HEK293T (cell line): Measurements from ENCODE around the gene TXNRD2.
"Not testable (repeated sequence)": the region's sequence is repeated elsewhere in the genome, so short reads cannot be mapped to it uniquely, and the experiment has no call there.

Experiments
- CTCF ChIA-PET: fragments of 350-600 bp; formaldehyde crosslinking; extraction: SDS; loops from one replicate; lab custom pipeline; 2021; ENCODE audit warnings: antibody characterized with exemption, inconsistent platforms; lab: Yijun Ruan, JAX
- POLR2A ChIA-PET: fragments of 350-600 bp; formaldehyde crosslinking; extraction: SDS; loops from one replicate; lab custom pipeline; 2020; ENCODE audit warnings: antibody characterized with exemption, inconsistent platforms; lab: Yijun Ruan, JAX
- DNase-seq: peaks from one replicate; pipeline ENCODE4 v3.0.0; 2012; ENCODE audit warnings: mixed read lengths; ENCODE audit errors: extremely low spot score
- ARNT ChIP-seq: fragments of 450-650 bp; IDR thresholded peaks from 2 replicates; pipeline ENCODE4 v1.6.1; 2017; ENCODE audit warnings: mild to moderate bottlenecking
- BHLHE40 ChIP-seq: fragments of 450-650 bp; IDR thresholded peaks from 2 replicates; pipeline ENCODE4 v1.6.1; 2016; ENCODE audit warnings: mild to moderate bottlenecking, moderate library complexity, borderline replicate concordance
- CTBP1 ChIP-seq: fragments of 450-650 bp; IDR thresholded peaks from 2 replicates; pipeline ENCODE4 v1.6.1; 2016; ENCODE audit warnings: borderline replicate concordance
- ELF4 ChIP-seq: fragments of 450-650 bp; IDR thresholded peaks from 2 replicates; pipeline ENCODE4 v1.6.1; 2017; ENCODE audit warnings: antibody characterized with exemption
- FOXA1 ChIP-seq: fragments of 450-650 bp; IDR thresholded peaks from 2 replicates; pipeline ENCODE4 v1.6.1; 2016; ENCODE audit warnings: mild to moderate bottlenecking
- FOXK2 ChIP-seq: fragments of 450-650 bp; IDR thresholded peaks from 2 replicates; pipeline ENCODE4 v1.6.1; 2016; ENCODE audit warnings: mild to moderate bottlenecking
- FOXM1 ChIP-seq: fragments of 450-650 bp; IDR thresholded peaks from 2 replicates; pipeline ENCODE4 v1.6.1; 2017; ENCODE audit warnings: mild to moderate bottlenecking, borderline replicate concordance
- HDGF ChIP-seq: fragments of 450-650 bp; IDR thresholded peaks from 2 replicates; pipeline ENCODE4 v1.6.1; 2017; ENCODE audit warnings: antibody characterized with exemption, borderline replicate concordance
- L3MBTL2 ChIP-seq: fragments of 450-650 bp; conservative IDR thresholded peaks from 2 replicates; pipeline ENCODE4 v1.6.1; 2016; ENCODE audit warnings: mild to moderate bottlenecking
- LEF1 ChIP-seq: fragments of 450-650 bp; IDR thresholded peaks from 2 replicates; pipeline ENCODE4 v1.6.1; 2017; ENCODE audit warnings: mild to moderate bottlenecking, borderline replicate concordance
- NFRKB ChIP-seq: fragments of 450-650 bp; IDR thresholded peaks from 2 replicates; pipeline ENCODE4 v1.6.1; 2016; ENCODE audit warnings: mild to moderate bottlenecking, moderate library complexity
- SP1 ChIP-seq: fragments of 450-650 bp; IDR thresholded peaks from 2 replicates; pipeline ENCODE4 v1.6.1; 2017
- SUZ12 ChIP-seq: fragments of 450-650 bp; IDR thresholded peaks from 2 replicates; pipeline ENCODE4 v1.6.1; 2016; ENCODE audit warnings: mild to moderate bottlenecking
- TARDBP ChIP-seq: fragments of 450-650 bp; IDR thresholded peaks from 2 replicates; pipeline ENCODE4 v1.6.1; 2016
- ZNF384 ChIP-seq: fragments of 450-650 bp; IDR thresholded peaks from 2 replicates; pipeline ENCODE4 v1.6.1; 2016
- TF ChIP-seq, protein P1 (sequence below): fragments of 450-650 bp; IDR thresholded peaks from 2 replicates; pipeline ENCODE4 v1.6.1; 2016

The TXNRD2 gene

DNA sequence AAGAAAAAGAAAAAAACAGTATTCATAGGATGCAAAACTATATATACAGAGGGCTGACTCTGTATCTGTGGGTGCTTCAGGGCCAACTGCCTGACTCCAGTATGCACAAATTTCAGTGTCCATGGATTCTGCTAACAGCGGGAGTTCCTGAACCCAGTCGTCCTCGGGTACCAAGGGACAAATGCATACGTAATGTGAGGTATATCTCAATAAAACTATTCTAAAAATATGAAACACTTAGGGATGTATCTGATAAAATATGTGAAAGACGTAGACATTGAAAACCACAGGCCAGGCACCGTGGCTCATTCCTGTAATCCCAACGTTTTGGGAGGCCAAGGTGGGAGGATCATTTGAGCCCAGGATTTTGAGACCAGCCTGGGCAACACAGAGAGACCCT lies 13.9 kb downstream of the TXNRD2 start:
- ChIA-PET POLR2A (no interaction called here), CTCF (no interaction called here)
- TF ChIP-seq SUZ12 (no peak), NFRKB (no peak), ARNT (no peak), HDGF (no peak), LEF1 (no peak), FOXK2 (no peak), L3MBTL2 (no peak), SP1 (no peak), TARDBP (no peak), FOXA1 (no peak), CTBP1 (no peak), FOXM1 (no peak), BHLHE40 (no peak)
- TF ChIP-seq, protein P1, sequence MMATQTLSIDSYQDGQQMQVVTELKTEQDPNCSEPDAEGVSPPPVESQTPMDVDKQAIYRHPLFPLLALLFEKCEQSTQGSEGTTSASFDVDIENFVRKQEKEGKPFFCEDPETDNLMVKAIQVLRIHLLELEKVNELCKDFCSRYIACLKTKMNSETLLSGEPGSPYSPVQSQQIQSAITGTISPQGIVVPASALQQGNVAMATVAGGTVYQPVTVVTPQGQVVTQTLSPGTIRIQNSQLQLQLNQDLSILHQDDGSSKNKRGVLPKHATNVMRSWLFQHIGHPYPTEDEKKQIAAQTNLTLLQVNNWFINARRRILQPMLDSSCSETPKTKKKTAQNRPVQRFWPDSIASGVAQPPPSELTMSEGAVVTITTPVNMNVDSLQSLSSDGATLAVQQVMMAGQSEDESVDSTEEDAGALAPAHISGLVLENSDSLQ: no peak
- no peak for DNase-seq

DNA sequence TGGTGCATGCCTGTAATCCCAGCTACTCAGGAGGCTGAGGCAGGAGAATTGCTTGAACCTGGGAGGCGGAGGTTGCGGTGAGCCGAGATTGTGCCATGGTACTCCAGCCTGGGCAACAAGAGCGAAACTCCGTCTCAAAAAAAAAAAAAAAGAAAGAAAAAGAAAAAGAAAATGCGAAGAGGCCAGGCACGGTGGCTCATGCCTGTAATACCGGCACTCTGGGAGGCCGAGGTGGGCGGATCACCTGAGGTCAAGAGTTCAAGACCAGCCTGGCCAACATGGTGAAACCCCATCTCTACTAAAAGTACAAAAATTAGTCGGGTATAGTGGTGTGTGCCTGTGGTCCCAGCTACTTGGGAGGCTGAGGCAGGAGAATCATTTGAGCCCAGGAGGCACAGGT lies 15.6 kb downstream of the TXNRD2 start:
- CTCF ChIA-PET: interaction anchor here (0.7 to 0.9 kb wide), 2 partner anchors 11 to 12 kb away, joined by 3 to 5 read pairs; no protein-coding TSS in a partner anchor
- POLR2A ChIA-PET: interaction anchor here (1.3 kb wide), 1 partner anchor 16 kb away, joined by 4 read pairs; the partner anchor contains the start of genes COMT and TXNRD2
- DNase-seq: not testable (repeated sequence)

DNA sequence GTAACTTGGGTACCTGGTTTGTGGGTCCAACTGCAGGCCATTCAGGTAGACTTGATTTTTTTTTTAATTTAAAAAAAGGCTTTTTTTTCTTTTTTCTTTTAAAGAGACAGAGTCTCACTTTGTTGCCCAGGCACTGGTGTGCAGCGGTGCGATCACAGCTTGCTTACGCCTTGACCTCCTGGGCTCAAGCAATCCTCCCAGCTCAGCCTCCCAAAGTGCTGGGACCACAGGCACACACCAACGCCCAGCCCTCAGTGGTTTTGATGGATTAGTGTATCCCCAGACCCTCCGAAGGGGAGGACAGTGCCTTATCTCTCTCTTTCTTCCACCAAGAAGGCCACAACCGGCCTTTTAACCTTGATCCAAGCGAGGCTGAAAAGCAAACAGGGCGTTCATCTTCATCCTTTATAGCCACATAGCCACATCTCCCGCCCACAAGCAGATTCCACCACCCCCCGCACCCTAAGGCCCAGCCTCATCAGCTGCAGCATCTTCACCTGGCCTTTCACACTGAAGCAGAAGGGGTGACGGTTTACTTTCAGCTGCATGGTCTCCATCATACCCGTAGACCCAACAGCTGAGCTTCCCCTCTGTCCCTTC lies 17.6 kb downstream of the TXNRD2 start:
- DNase-seq: no peak
- ChIA-PET CTCF (no interaction called here), POLR2A (interaction anchor here (1.4 kb wide), 1 partner anchor 13 kb away, joined by 3 read pairs; no protein-coding TSS in a partner anchor)
- TF ChIP-seq SUZ12 (no peak), NFRKB (no peak), ELF4 (no peak), HDGF (no peak), L3MBTL2 (no peak), SP1 (no peak), TARDBP (no peak)
- TF ChIP-seq, protein P1: no peak

- TF ChIP-seq LEF1: no peak
- TF ChIP-seq FOXM1: no peak
- no peak for TF ChIP-seq HDGF
- POLR2A ChIA-PET: no interaction called here
- no peak for DNase-seq
- CTCF ChIA-PET: interaction anchor here (1.6 kb wide), 1 partner anchor 191 kb away, joined by 4 read pairs; no protein-coding TSS in a partner anchor
Observed at GRCh38 chr22:19921544-19922081, 20.0 kb downstream of the TXNRD2 start.

DNA sequence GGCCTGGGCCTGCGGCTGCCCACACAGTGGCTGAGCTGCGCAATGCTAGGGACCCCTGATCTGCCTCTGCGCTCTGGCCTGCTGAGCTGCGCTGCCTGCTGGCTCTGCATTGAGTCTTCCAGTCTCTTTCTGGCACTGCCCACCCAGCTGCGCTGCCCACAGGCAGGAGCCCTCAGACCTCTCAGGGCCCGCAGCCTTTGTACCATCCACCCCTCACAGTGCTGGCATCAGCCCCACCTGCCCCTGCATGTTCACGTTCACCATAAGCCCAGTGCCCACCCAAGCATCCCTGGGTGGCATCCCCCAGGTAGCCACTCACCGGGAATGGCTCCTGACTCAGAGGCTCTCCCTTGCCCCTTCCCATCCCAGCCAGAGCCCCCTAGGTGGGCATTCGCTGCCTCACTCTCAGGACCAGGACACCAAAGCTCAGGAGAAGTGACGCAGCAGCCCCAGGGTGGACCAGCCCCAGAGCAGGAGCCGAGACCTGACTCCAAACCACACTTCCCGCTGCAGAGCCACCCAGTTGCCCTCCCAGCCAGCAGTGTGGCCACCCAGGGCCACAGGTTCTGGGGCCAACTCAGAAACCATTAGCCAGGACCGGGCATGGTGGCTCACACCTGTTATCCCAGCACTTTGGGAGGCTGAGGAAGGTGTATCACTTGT lies 21.8 kb downstream of the TXNRD2 start:
- ChIA-PET POLR2A (interaction anchor here (1.2 kb wide), 1 partner anchor 64 kb away, joined by 4 read pairs; no protein-coding TSS in a partner anchor), CTCF (interaction anchor here (0.7 to 1.2 kb wide), 2 partner anchors 9 to 10 kb away, joined by 3 to 8 read pairs; no protein-coding TSS in a partner anchor)
- no peak for TF ChIP-seq ZNF384
- no peak for TF ChIP-seq FOXA1
- TF ChIP-seq SUZ12: no peak
- TF ChIP-seq L3MBTL2: no peak
- no peak for TF ChIP-seq LEF1
- TF ChIP-seq FOXK2: no peak
- TF ChIP-seq ELF4: no peak
- TF ChIP-seq FOXM1: no peak
- TF ChIP-seq, protein P1: no peak
- TF ChIP-seq BHLHE40: no peak
- TF ChIP-seq TARDBP: no peak
- TF ChIP-seq NFRKB: no peak
- no peak for TF ChIP-seq SP1
- no peak for TF ChIP-seq ARNT
- TF ChIP-seq HDGF: no peak
- no peak for DNase-seq

GRCh38 chr22:19918332-19919106 lies 23.1 kb downstream of the TXNRD2 start:
- TF ChIP-seq BHLHE40 (no peak), SP1 (no peak), CTBP1 (no peak), FOXK2 (no peak), L3MBTL2 (no peak), FOXA1 (no peak), ZNF384 (no peak)
- TF ChIP-seq, protein P1: no peak
- no peak for DNase-seq
- POLR2A ChIA-PET: no interaction called here
- CTCF ChIA-PET: interaction anchor here (0.8 to 2.5 kb wide), 3 partner anchors 8 to 195 kb away, joined by 3 to 10 read pairs (median 8); no protein-coding TSS in a partner anchor
